Heart right ventricle (tissue), 16 donors: ENCODE measurements around the gene GTF2I. TPM values are rescaled to one million over a fixed set of nuclear protein-coding genes. Genes with fewer than 3 reads are reported as not detected.

ENCODE experiments used
- ATAC-seq, 8 donors: fragments of 200-7000 bp; cut with Tn5 transposase; one replicate each; pipeline ENCODE4 v1.9.1; 2020; ENCODE audit warnings: mild to moderate bottlenecking in 8 of 8, moderate library complexity in 8 of 8, moderate number of reproducible peaks in 1 of 8
- DNase-seq, 2 donors: peaks; one replicate each; pipeline ENCODE4 v3.0.0-alpha.2; 2020
- H3K27ac ChIP-seq, 10 donors: fragments of 200-600 bp; sonication (generic) in 2 of 10; one replicate each; pipeline versions ENCODE4 v1.5.0 to v1.8.0; 2020 to 2022; ENCODE audit warnings: mild to moderate bottlenecking in 3 of 10
- H3K27me3 ChIP-seq, 7 donors: fragments of 200-600 bp; one replicate each; pipeline ENCODE4 v1.8.0; 2021 to 2022; ENCODE audit warnings: mild to moderate bottlenecking in 2 of 7
- H3K36me3 ChIP-seq, 9 donors: fragments of 200-600 bp; sonication (generic) in 1 of 9; one replicate each; pipeline versions ENCODE4 v1.5.0 to v1.8.0; 2020 to 2022; ENCODE audit warnings: mild to moderate bottlenecking in 2 of 9
- H3K4me1 ChIP-seq, 9 donors: fragments of 200-600 bp; sonication (generic) in 1 of 9; one replicate each; pipeline versions ENCODE4 v1.5.0 to v1.8.0; 2020 to 2022; ENCODE audit warnings: mild to moderate bottlenecking in 4 of 9
- H3K4me3 ChIP-seq, 10 donors: fragments of 200-600 bp; sonication (generic) in 2 of 10; one replicate each; pipeline versions ENCODE4 v1.5.0 to v1.8.0; 2020 to 2022; ENCODE audit warnings: mild to moderate bottlenecking in 7 of 10, moderate library complexity in 2 of 10
- H3K9me3 ChIP-seq, 11 donors: fragments of 200-600 bp in 10 of 11; sonication (generic) in 2 of 11; one replicate each; pipeline versions ENCODE4 v1.5.0 to v1.8.0; 2013 to 2022; ENCODE audit warnings: mild to moderate bottlenecking in 2 of 11, control low read depth in 1 of 11, moderate library complexity in 1 of 11
- WGBS, 2 donors: extraction: QIAGEN DNeasy Blood & Tissue Kit; methylation state at CpG; one replicate each; pipeline ENCODE4 v1.1.7; 2013; ENCODE audit warnings: inconsistent platforms in 1 of 2; 5-methylcytosine and 5-hydroxymethylcytosine counted together
- intact Hi-C, 10 donors: fragments of 100-400 bp; cut with DNase I; formaldehyde crosslinking; loops; one replicate each; pipeline versions ENCODE4 v1.11.1 to v1.14.2; 2022
- long read RNA-seq, 3 donors: library from polyadenylated mRNA; unstranded; transcript quantifications; one replicate each; pipeline ENCODE4 v2.0.0, GENCODE V29; 2020 to 2021
- polyA plus RNA-seq, 2 donors: library from polyadenylated mRNA; stranded (reverse); fragments of 200-250 nt; gene quantifications; one replicate each; pipeline ENCODE4 v1.2.3, GENCODE V29; 2013
- total RNA-seq, 10 donors: library from RNA; stranded (reverse); fragmentation: NEBNext Ultra II Directional in 3 of 10; extraction: Animal tissue kit (Norgen Biotek cat#: 25700) in 3 of 10; gene quantifications; one replicate each; pipeline versions ENCODE4 v1.2.1 to v1.2.4, GENCODE V29; 2021 to 2023
- TF ChIP-seq, protein P1 (sequence below), 9 donors: fragments of 200-600 bp; sonication (generic) in 2 of 9; IDR thresholded peaks; one replicate each; pipeline versions ENCODE4 v1.5.0 to v1.8.0; 2021 to 2022; ENCODE audit warnings: antibody characterized with exemption in 9 of 9, mild to moderate bottlenecking in 5 of 9, moderate library complexity in 1 of 9
- donor health status: Arrhythmogenic right ventricular cardiomyopathy.
- donor health status: ischemic (EF 13 %, LVEDD 7.1; RV severe dilation, severe dysfunction).
- donor health status: healthy with polysubstance abuse.
- donor health status: DM: no; HTN: yes; CAD: no.
- donor health status: DM: no; HTN: no; CAD: no.
- donor health status: ischemic (EF 25% LVEDD 6.9; RV normal size, moderate dysfunction).
- donor health status: ischemic (EF 25% LVEDD 5.7; RV mildly dilated, moderate dysfunction).
- donor health status: healthy.
- donor health status: DM: yes; HTN: yes; CAD: no.
- donor health status: Ischemic cardiomyopathy.
- donor health status: ischemic (EF 35%, LVEDD 5.7; RV mildly dilated, moderate dysfunction).
- donor health status: nonischemic (EF 11% LVEDD 7.7; RV severe dilation, severe dysfunction).
- donor health status: DM: yes; HTN: yes; CAD: no.
- donor health status: PGD.
- donor health status: ischemic (EF 29% LVEDD 5.4; RV normal size, mild dysfunction).
- donor health status: nonischemic (EF 23%, LVEDD 6.1; RV moderate dilation, normal function).

The GTF2I gene
- 100 to 1,000 TPM; 100 to 152 (median 119) TPM for total RNA-seq
- 10 to 100 TPM; 18.9 to 31.4 TPM for polyA plus RNA-seq
- long read RNA-seq, donor 1, full-length matches to known transcripts: 17 of 103 reads
- long read RNA-seq, donor 1, partial matches to known transcripts: 75 of 103 reads
- long read RNA-seq, donor 1, other reads (novel, unspliced or antisense): 11 of 103 reads
- long read RNA-seq, donor 2, full-length matches to known transcripts: 12 of 92 reads
- long read RNA-seq, donor 2, partial matches to known transcripts: 70 of 92 reads
- long read RNA-seq, donor 2, other reads (novel, unspliced or antisense): 10 of 92 reads
- long read RNA-seq, donor 3, full-length matches to known transcripts: 34 of 137 reads
- long read RNA-seq, donor 3, partial matches to known transcripts: 93 of 137 reads
- long read RNA-seq, donor 3, other reads (novel, unspliced or antisense): 10 of 137 reads

DNA sequence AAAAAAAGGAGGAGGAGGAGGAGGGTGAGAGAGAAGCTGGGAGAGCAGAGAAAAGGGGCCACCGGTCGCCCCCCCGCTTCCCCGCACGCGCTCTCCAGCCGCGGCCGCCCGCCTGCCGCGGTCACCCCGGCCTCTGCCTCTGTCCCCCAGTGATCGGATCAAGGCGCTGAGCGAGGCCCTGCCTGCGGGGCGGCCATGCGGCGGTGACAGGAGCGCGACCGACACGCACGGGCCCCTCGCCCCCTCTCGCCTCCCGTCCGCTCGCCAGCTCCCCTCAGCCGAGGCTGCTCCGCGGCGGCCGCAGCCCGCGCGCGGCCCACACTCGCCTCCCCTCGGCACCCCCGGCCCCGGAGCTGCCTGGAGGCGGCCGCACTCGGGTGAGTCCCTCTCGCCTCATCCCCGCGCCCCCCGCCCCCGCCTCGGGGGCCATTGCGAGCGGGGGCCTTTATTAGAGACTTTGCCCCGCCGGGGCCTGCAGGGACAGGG, at the start of gene GTF2I:
GTF2I (plus strand) TSS at position 27 of the 486 bp plus-strand sequence. CDS start 31,411 bp downstream, outside the sequence.
- H3K27ac ChIP-seq: peak within 1 kb of the TSS; percentile 99 to 100 (median 100)
- H3K36me3 ChIP-seq: peaks cover 0 to 7% (median 0%) of the 10 kb centered on the region in 9 donors
- 0 to 1% methylated on average over 41 to 50 of the region's 56 CpGs for WGBS, 2 donors
- peaks cover 3 to 53% (median 46%) of the 10 kb centered on the region in 9 donors for H3K4me1 ChIP-seq
- ATAC-seq (peak in 6 of 8 donors; percentile 34 to 72 (median 37)), DNase-seq (no peak)
- intact Hi-C loops: loop anchor here in 3 of 10 donors (10.0 kb wide), 1 partner anchor 203 kb away; the partner anchor contains the start of gene GTF2IRD1 (in 3 of the 3)
- no peaks in the 10 kb centered on the region for H3K9me3 ChIP-seq
- H3K27me3 ChIP-seq: no peaks in the 10 kb centered on the region
- peak within 1 kb of the TSS; percentile 75 to 100 (median 98) for H3K4me3 ChIP-seq
- TF ChIP-seq, protein P1, sequence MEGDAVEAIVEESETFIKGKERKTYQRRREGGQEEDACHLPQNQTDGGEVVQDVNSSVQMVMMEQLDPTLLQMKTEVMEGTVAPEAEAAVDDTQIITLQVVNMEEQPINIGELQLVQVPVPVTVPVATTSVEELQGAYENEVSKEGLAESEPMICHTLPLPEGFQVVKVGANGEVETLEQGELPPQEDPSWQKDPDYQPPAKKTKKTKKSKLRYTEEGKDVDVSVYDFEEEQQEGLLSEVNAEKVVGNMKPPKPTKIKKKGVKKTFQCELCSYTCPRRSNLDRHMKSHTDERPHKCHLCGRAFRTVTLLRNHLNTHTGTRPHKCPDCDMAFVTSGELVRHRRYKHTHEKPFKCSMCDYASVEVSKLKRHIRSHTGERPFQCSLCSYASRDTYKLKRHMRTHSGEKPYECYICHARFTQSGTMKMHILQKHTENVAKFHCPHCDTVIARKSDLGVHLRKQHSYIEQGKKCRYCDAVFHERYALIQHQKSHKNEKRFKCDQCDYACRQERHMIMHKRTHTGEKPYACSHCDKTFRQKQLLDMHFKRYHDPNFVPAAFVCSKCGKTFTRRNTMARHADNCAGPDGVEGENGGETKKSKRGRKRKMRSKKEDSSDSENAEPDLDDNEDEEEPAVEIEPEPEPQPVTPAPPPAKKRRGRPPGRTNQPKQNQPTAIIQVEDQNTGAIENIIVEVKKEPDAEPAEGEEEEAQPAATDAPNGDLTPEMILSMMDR (IDR thresholded peaks at IDR 0.05): no peak

DNA sequence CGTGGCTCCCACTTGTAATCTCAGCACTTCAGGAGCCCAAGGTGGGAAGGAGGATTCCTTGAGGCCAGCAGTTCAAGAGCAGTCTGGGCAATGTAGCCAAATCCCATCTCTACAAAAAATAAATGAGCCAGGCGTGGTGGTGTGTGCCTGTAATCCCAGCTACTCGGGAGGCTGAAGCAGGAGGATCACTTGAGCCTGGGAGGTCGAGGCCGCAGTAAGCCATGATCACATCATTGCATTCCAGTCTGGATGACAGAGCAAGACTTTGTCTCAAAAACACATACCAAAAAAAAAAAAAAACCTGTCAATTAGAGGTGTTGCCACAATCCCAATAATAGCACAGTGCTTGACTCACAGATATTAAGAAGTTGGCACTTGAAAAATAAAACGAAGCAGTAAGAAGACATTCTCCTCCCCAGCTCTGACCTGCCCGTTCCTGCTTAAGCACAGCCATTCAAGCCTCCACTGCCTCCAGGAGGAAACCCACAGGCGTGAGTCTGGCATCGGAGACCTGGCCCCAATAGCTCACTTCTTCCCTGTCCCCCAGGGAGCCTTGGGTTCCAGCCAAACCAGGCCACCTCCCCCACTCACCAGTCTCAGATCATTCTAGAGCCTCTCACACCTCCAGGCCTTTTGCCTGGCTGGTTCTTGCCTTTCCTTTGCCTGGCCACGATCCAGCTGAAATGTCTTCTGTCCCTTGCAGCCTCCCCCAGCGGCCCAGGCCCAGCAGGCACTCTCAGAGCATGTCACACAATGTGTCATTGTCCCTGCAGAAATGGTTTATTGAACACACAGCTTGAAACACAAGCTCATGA, 45.3 kb upstream of the GTF2I start:
- WGBS, 2 donors: 49 to 55% methylated on average over 11 of the region's 11 CpGs
- peak overlapping the region in 1 of 10 donors; percentile 11 for H3K27ac ChIP-seq
- peak in 1 of 2 donors; percentile 17 for DNase-seq

GRCh38 chr7:74615933-74616780, 41.4 kb upstream of the GTF2I start:
- WGBS, 2 donors: 92 to 95% methylated on average over 13 of the region's 13 CpGs
- no peak for ATAC-seq
- H3K27me3 ChIP-seq: no peaks in the 10 kb centered on the region
- H3K4me1 ChIP-seq: peaks cover 0 to 15% (median 0%) of the 10 kb centered on the region in 9 donors
- H3K27ac ChIP-seq: no peak overlapping the region
- DNase-seq: no peak
- H3K4me3 ChIP-seq: no peak overlapping the region
- no peaks in the 10 kb centered on the region for H3K36me3 ChIP-seq
- TF ChIP-seq, protein P1 (IDR thresholded peaks at IDR 0.05): no peak
- intact Hi-C loops: loop anchor here in 1 of 10 donors (10.0 kb wide), 1 partner anchor 51 kb away; no protein-coding TSS in a partner anchor
- H3K9me3 ChIP-seq: no peaks in the 10 kb centered on the region

More for the DNA sequence above, 45.3 kb upstream of the GTF2I start:
- Histone ChIP-seq H3K9me3 (no peaks in the 10 kb centered on the region), H3K4me3 (no peak overlapping the region), H3K27me3 (no peaks in the 10 kb centered on the region), H3K36me3 (no peaks in the 10 kb centered on the region), H3K4me1 (peaks cover 0 to 11% (median under 1%) of the 10 kb centered on the region in 9 donors)
- peak in 5 of 8 donors; percentile 30 to 69 (median 39) for ATAC-seq
- intact Hi-C loops: loop anchor here in 1 of 10 donors (10.0 kb wide), 1 partner anchor 47 kb away; no protein-coding TSS in a partner anchor
- TF ChIP-seq, protein P1 (IDR thresholded peaks at IDR 0.05): no peak
